Mesenchymal stem cell (in vitro differentiated cells and primary cell): ENCODE data around the gene DSC3.

Experiments
- DNase-seq: peaks from one replicate; pipeline ENCODE4 v3.0.0-alpha.2; 2013
- H2AFZ ChIP-seq: one replicate; pipeline ENCODE4 v1.6.1; 2013; ENCODE audit warnings: low read depth, mild to moderate bottlenecking, control low read depth, inconsistent platforms, low read length, moderate library complexity
- H2AK5ac ChIP-seq: 2 replicates; pipeline ENCODE4 v1.6.1; 2013; ENCODE audit warnings: low read length, moderate library complexity, mild to moderate bottlenecking, inconsistent platforms; ENCODE audit not compliant: severe bottlenecking
- H2BK120ac ChIP-seq: one replicate; pipeline ENCODE4 v1.6.1; 2013; ENCODE audit warnings: low read depth, mild to moderate bottlenecking, inconsistent platforms, low read length, moderate library complexity
- H2BK12ac ChIP-seq, 2 experiments: one replicate each; pipeline ENCODE4 v1.6.1; 2013; ENCODE audit warnings: inconsistent platforms in 2 of 2, low read length in 2 of 2, mild to moderate bottlenecking in 2 of 2, moderate library complexity in 2 of 2, control low read depth in 1 of 2
- H2BK15ac ChIP-seq: one replicate; pipeline ENCODE4 v1.6.1; 2013; ENCODE audit warnings: mild to moderate bottlenecking, low read depth, inconsistent platforms; ENCODE audit not compliant: poor library complexity, severe bottlenecking
- H2BK5ac ChIP-seq: 2 replicates; pipeline ENCODE4 v1.6.1; 2013; ENCODE audit warnings: low read depth, mild to moderate bottlenecking, low read length, control low read depth, inconsistent platforms; ENCODE audit not compliant: poor library complexity, severe bottlenecking
- H3K14ac ChIP-seq, 2 experiments: one replicate each; pipeline ENCODE4 v1.6.1; 2013; ENCODE audit warnings: inconsistent platforms in 2 of 2, low read length in 2 of 2, control low read depth in 1 of 2, mild to moderate bottlenecking in 1 of 2, moderate library complexity in 1 of 2
- H3K18ac ChIP-seq, 2 experiments: one replicate each; pipeline ENCODE4 v1.6.1; 2013; ENCODE audit warnings: inconsistent platforms in 2 of 2, low read length in 2 of 2, control low read depth in 1 of 2, low read depth in 1 of 2, mild to moderate bottlenecking in 1 of 2
- H3K23ac ChIP-seq, 2 experiments: one replicate each; pipeline ENCODE4 v1.6.1; 2013; ENCODE audit warnings: inconsistent platforms in 2 of 2, low read length in 2 of 2, mild to moderate bottlenecking in 2 of 2, moderate library complexity in 2 of 2, control low read depth in 1 of 2
- H3K27ac ChIP-seq: 2 replicates; pipeline ENCODE4 v1.5.1; 2013; ENCODE audit warnings: mild to moderate bottlenecking, moderate library complexity, low read length, control low read depth, inconsistent platforms; ENCODE audit not compliant: poor library complexity, severe bottlenecking
- H3K27me3 ChIP-seq, 2 experiments: 2 replicates each; pipeline versions ENCODE4 v1.6.1 to v1.7.0; 2013; ENCODE audit warnings: low read length in 2 of 2, mild to moderate bottlenecking in 2 of 2, moderate library complexity in 2 of 2, control low read depth in 1 of 2, inconsistent platforms in 1 of 2; ENCODE audit not compliant: control insufficient read depth in 1 of 2, insufficient read depth in 1 of 2
- H3K36me3 ChIP-seq, 2 experiments: 2 replicates each; pipeline versions ENCODE4 v1.6.1 to v1.7.0; 2013; ENCODE audit warnings: low read length in 2 of 2, control low read depth in 1 of 2, inconsistent platforms in 1 of 2, low read depth in 1 of 2, mild to moderate bottlenecking in 1 of 2; ENCODE audit not compliant: insufficient read depth in 2 of 2, control insufficient read depth in 1 of 2
- H3K4ac ChIP-seq, 2 experiments: one replicate each; pipeline ENCODE4 v1.6.1; 2013; ENCODE audit warnings: inconsistent platforms in 2 of 2, low read length in 2 of 2, mild to moderate bottlenecking in 2 of 2, moderate library complexity in 2 of 2, control low read depth in 1 of 2, low read depth in 1 of 2
- H3K4me1 ChIP-seq: 2 replicates; pipeline ENCODE4 v1.6.1; 2013; ENCODE audit warnings: low read depth, low read length, control low read depth; ENCODE audit not compliant: control insufficient read depth, insufficient read depth
- H3K4me2 ChIP-seq: 2 replicates; pipeline ENCODE4 v1.6.1; 2013; ENCODE audit warnings: low read length, mild to moderate bottlenecking, inconsistent platforms; ENCODE audit not compliant: poor library complexity, severe bottlenecking
- H3K4me3 ChIP-seq, 2 experiments: 2 replicates each; pipeline versions ENCODE4 v1.5.1 to v1.7.0; 2013; ENCODE audit warnings: low read length in 2 of 2, mild to moderate bottlenecking in 2 of 2, control low read depth in 1 of 2, low read depth in 1 of 2; ENCODE audit not compliant: insufficient read depth in 1 of 2
- H3K79me1 ChIP-seq: replicated peaks from 2 replicates; pipeline ENCODE4 v1.6.1; 2013; ENCODE audit warnings: mild to moderate bottlenecking, control low read depth, low read length, inconsistent platforms; ENCODE audit not compliant: poor library complexity, severe bottlenecking
- H3K9ac ChIP-seq: 2 replicates; pipeline ENCODE4 v1.7.0; 2013; ENCODE audit warnings: mild to moderate bottlenecking, low read length, moderate library complexity
- H3K9me3 ChIP-seq: 2 replicates; pipeline ENCODE4 v1.7.0; 2013; ENCODE audit warnings: mild to moderate bottlenecking, low read length; ENCODE audit not compliant: control insufficient read depth
- H4K8ac ChIP-seq: one replicate; pipeline ENCODE4 v1.6.1; 2013; ENCODE audit warnings: inconsistent platforms, mild to moderate bottlenecking, low read length, moderate library complexity
- H4K91ac ChIP-seq: one replicate; pipeline ENCODE4 v1.6.1; 2013; ENCODE audit warnings: mild to moderate bottlenecking, low read length, inconsistent platforms
- WGBS: methylation state at CpG from one replicate; pipeline ENCODE4 v1.1.7; 2013; ENCODE audit warnings: mixed read lengths; 5-methylcytosine and 5-hydroxymethylcytosine counted together

The DSC3 gene

GRCh38 chr18:30970196-30970816, 72.2 kb downstream of the DSC3 start:
- Histone ChIP-seq H3K4me2 (peak overlapping the region; percentile 39), H4K8ac (no peak overlapping the region), H3K4ac (no peak overlapping the region), H3K9ac (no peak overlapping the region), H3K79me1 (no peaks in the 10 kb centered on the region), H3K23ac (no peak overlapping the region), H3K4me1 (no peaks in the 10 kb centered on the region), H3K27me3 (no peaks in the 10 kb centered on the region), H2BK15ac (no peak overlapping the region), H2BK5ac (no peak overlapping the region), H3K4me3 (no peak overlapping the region), H2BK12ac (no peak overlapping the region), H3K9me3 (no peaks in the 10 kb centered on the region), H3K14ac (no peak overlapping the region), H2AFZ (no peak overlapping the region), H4K91ac (no peak overlapping the region), H3K27ac (no peak overlapping the region), H3K18ac (no peak overlapping the region), H2AK5ac (no peak overlapping the region), H3K36me3 (no peaks in the 10 kb centered on the region), H2BK120ac (no peak overlapping the region)
- 57% methylated on average over 1 of the region's 7 CpGs for WGBS
- peak; percentile 26 for DNase-seq

GRCh38 chr18:30969670-30970170, 72.8 kb downstream of the DSC3 start:
- H2BK12ac ChIP-seq = no peak overlapping the region
- no peak overlapping the region for H3K9ac ChIP-seq
- H2BK5ac ChIP-seq = no peak overlapping the region
- H4K91ac ChIP-seq = no peak overlapping the region
- 100% methylated on average over 2 of the region's 4 CpGs for WGBS
- H3K4me2 ChIP-seq = no peak overlapping the region
- H2BK120ac ChIP-seq = no peak overlapping the region
- H3K4ac ChIP-seq = no peak overlapping the region
- H3K23ac ChIP-seq = no peak overlapping the region
- no peak overlapping the region for H3K14ac ChIP-seq
- H3K27ac ChIP-seq = no peak overlapping the region
- no peaks in the 10 kb centered on the region for H3K27me3 ChIP-seq
- H2AK5ac ChIP-seq = no peak overlapping the region
- H4K8ac ChIP-seq = no peak overlapping the region
- H3K36me3 ChIP-seq = no peaks in the 10 kb centered on the region
- H3K18ac ChIP-seq = no peak overlapping the region
- no peak overlapping the region for H2BK15ac ChIP-seq
- no peak overlapping the region for H2AFZ ChIP-seq
- H3K4me1 ChIP-seq = no peaks in the 10 kb centered on the region
- no peak for DNase-seq
- H3K4me3 ChIP-seq = no peak overlapping the region
- H3K79me1 ChIP-seq = no peaks in the 10 kb centered on the region
- no peaks in the 10 kb centered on the region for H3K9me3 ChIP-seq

GRCh38 chr18:30967701-30968100, 74.8 kb downstream of the DSC3 start:
- Histone ChIP-seq H2BK120ac (no peak overlapping the region), H3K4me1 (no peaks in the 10 kb centered on the region), H3K4ac (no peak overlapping the region), H2AK5ac (no peak overlapping the region), H3K14ac (no peak overlapping the region), H4K8ac (no peak overlapping the region), H3K4me3 (no peak overlapping the region), H3K9ac (no peak overlapping the region), H3K27ac (no peak overlapping the region), H3K36me3 (no peaks in the 10 kb centered on the region), H2BK5ac (no peak overlapping the region), H4K91ac (no peak overlapping the region), H2BK12ac (no peak overlapping the region), H2AFZ (no peak overlapping the region), H3K23ac (no peak overlapping the region), H3K9me3 (no peaks in the 10 kb centered on the region), H3K79me1 (no peaks in the 10 kb centered on the region), H3K27me3 (no peaks in the 10 kb centered on the region), H3K18ac (no peak overlapping the region), H2BK15ac (no peak overlapping the region), H3K4me2 (no peak overlapping the region)
- no peak for DNase-seq
- 92% methylated on average over 2 of the region's 4 CpGs for WGBS

DNA sequence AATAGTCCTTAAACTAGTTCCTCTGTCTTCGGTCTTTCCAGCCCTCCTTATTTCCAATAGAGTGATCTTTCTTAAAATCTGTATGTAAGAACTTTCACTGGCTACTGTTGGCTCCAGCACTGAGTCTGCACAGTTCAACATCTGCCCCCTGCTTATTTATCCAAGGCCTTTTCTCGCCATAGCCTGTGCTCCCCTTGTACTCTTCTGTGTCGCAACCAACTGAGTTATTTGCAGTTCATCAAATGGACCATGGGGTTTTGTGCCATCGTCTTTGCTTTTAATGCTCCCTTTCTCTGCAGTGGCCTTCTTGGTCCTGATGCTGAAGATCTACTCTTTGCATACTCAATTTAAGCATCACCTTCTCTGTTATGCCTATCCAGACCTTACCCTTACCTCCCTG, 77.3 kb downstream of the DSC3 start:
- H3K79me1 ChIP-seq = no peaks in the 10 kb centered on the region
- H3K27ac ChIP-seq = no peak overlapping the region
- no peak overlapping the region for H2BK12ac ChIP-seq
- H3K4me1 ChIP-seq = no peaks in the 10 kb centered on the region
- H4K91ac ChIP-seq = no peak overlapping the region
- no peak overlapping the region for H2BK5ac ChIP-seq
- H2AFZ ChIP-seq = no peak overlapping the region
- no peak overlapping the region for H4K8ac ChIP-seq
- no peak overlapping the region for H3K14ac ChIP-seq
- no peak overlapping the region for H3K4me2 ChIP-seq
- no peak overlapping the region for H2BK120ac ChIP-seq
- no peak overlapping the region for H3K4me3 ChIP-seq
- H2BK15ac ChIP-seq = no peak overlapping the region
- 95% methylated on average over 4 of the region's 4 CpGs for WGBS
- no peaks in the 10 kb centered on the region for H3K9me3 ChIP-seq
- no peak overlapping the region for H3K23ac ChIP-seq
- no peak overlapping the region for H3K4ac ChIP-seq
- DNase-seq = no peak
- H3K36me3 ChIP-seq = no peaks in the 10 kb centered on the region
- no peaks in the 10 kb centered on the region for H3K27me3 ChIP-seq
- H3K18ac ChIP-seq = no peak overlapping the region
- H3K9ac ChIP-seq = no peak overlapping the region
- no peak overlapping the region for H2AK5ac ChIP-seq
